H1 (cell line): ENCODE measurements around the gene TMEM170A. TPM values are rescaled to one million over a fixed set of nuclear protein-coding genes. Genes with fewer than 3 reads are reported as not detected.

Source experiments
- CTCF ChIA-PET: fragments of 300-600 bp; sonication (Branson Sonifier 250); formaldehyde crosslinking; loops from one replicate; lab custom pipeline; 2021; ENCODE audit not compliant: partially characterized antibody; lab: Charles Lee
- POLR2A ChIA-PET: fragments of 300-600 bp; sonication (Branson Sonifier 250); formaldehyde crosslinking; loops from one replicate; lab custom pipeline; 2021; ENCODE audit warnings: inconsistent platforms; ENCODE audit not compliant: partially characterized antibody; lab: Charles Lee
- DNase-seq, 2 experiments: peaks; one replicate each; pipeline versions ENCODE4 v3.0.0 to v3.0.0-alpha.2; 2010 to 2022; ENCODE audit warnings: low spot score in 2 of 2, low read depth in 1 of 2, mixed read lengths in 1 of 2
- FAIRE-seq: peaks from 2 replicates; lab custom pipeline; 2011; peaks lifted over from hg19 to GRCh38; lab: Jason Lieb, UNC
- H2AFZ ChIP-seq: 2 replicates; pipeline ENCODE4 v1.8.1; 2012; ENCODE audit warnings: low read length, inconsistent platforms
- H2AK5ac ChIP-seq: 2 replicates; pipeline ENCODE4 v1.6.1; 2013; ENCODE audit warnings: low read depth, low read length
- H2BK120ac ChIP-seq: replicated peaks from 2 replicates; pipeline ENCODE3; 2013; ENCODE audit warnings: low read depth, low read length, inconsistent platforms
- H2BK12ac ChIP-seq: 2 replicates; pipeline ENCODE4 v1.6.1; 2013; ENCODE audit warnings: low read depth, low read length
- H2BK15ac ChIP-seq: 2 replicates; pipeline ENCODE4 v1.6.1; 2013; ENCODE audit warnings: low read length
- H2BK20ac ChIP-seq: 2 replicates; pipeline ENCODE4 v1.6.1; 2013; ENCODE audit warnings: low read length
- H2BK5ac ChIP-seq: 2 replicates; pipeline ENCODE4 v1.6.1; 2013; ENCODE audit warnings: low read depth, low read length
- H3K14ac ChIP-seq: 2 replicates; pipeline ENCODE4 v1.6.1; 2013; ENCODE audit warnings: inconsistent platforms; ENCODE audit not compliant: insufficient read length
- H3K18ac ChIP-seq: 2 replicates; pipeline ENCODE4 v1.6.1; 2013; ENCODE audit warnings: low read length; ENCODE audit errors: extremely low read depth
- H3K23ac ChIP-seq: 2 replicates; pipeline ENCODE4 v1.6.1; 2013; ENCODE audit warnings: inconsistent platforms; ENCODE audit not compliant: insufficient read length
- H3K23me2 ChIP-seq: 2 replicates; pipeline ENCODE4 v1.6.1; 2013; ENCODE audit warnings: low read depth, low read length
- H3K27ac ChIP-seq: 2 replicates; pipeline ENCODE4 v1.6.1; 2011; ENCODE audit warnings: low read depth, low read length, inconsistent platforms
- H3K27me3 ChIP-seq, 4 experiments: replicated peaks in 1 of 4; 1 replicate in 1 of 4; 2 replicates in 3 of 4; pipeline versions ENCODE4 v1.6.1 to v1.8.1; 2011 to 2013; ENCODE audit warnings: low read length in 3 of 4, mild to moderate bottlenecking in 3 of 4, inconsistent platforms in 2 of 4, mixed read lengths in 2 of 4, moderate library complexity in 1 of 4; ENCODE audit not compliant: control insufficient read depth in 3 of 4, insufficient read depth in 3 of 4; ENCODE audit errors: extremely low read depth in 1 of 4
- H3K36me3 ChIP-seq, 4 experiments: 2 replicates each; pipeline versions ENCODE4 v1.6.1 to v1.8.1; 2011 to 2013; ENCODE audit warnings: mild to moderate bottlenecking in 4 of 4, low read length in 3 of 4, moderate library complexity in 2 of 4, control low read depth in 1 of 4, inconsistent platforms in 1 of 4; ENCODE audit not compliant: insufficient read depth in 4 of 4, control insufficient read depth in 2 of 4
- H3K4ac ChIP-seq: replicated peaks from 2 replicates; pipeline ENCODE3; 2013; ENCODE audit warnings: low read length, low read depth, mixed read lengths, inconsistent platforms; ENCODE audit not compliant: insufficient read length
- H3K4me1 ChIP-seq, 4 experiments: replicated peaks in 1 of 4; 1 replicate in 1 of 4; 2 replicates in 3 of 4; pipeline versions ENCODE4 v1.6.1 to v1.8.1; 2011 to 2013; ENCODE audit warnings: low read length in 3 of 4, inconsistent platforms in 2 of 4, mixed read lengths in 1 of 4; ENCODE audit not compliant: insufficient read depth in 4 of 4, control insufficient read depth in 3 of 4
- H3K4me2 ChIP-seq, 2 experiments: 2 replicates each; pipeline versions ENCODE4 v1.6.1 to v1.8.1; 2011 to 2013; ENCODE audit warnings: low read depth in 2 of 2, low read length in 2 of 2, control low read depth in 1 of 2, inconsistent platforms in 1 of 2, mild to moderate bottlenecking in 1 of 2; ENCODE audit not compliant: insufficient read depth in 1 of 2
- H3K4me3 ChIP-seq, 4 experiments: fragments of 200-600, 300-600 bp in 1 of 4; sonication (generic), shearing (Covaris generic), sonication (Bioruptor Twin) in 1 of 4; 2 replicates each; pipeline versions ENCODE4 v1.5.1 to v1.8.1; 2011 to 2016; ENCODE audit warnings: low read length in 4 of 4, low read depth in 3 of 4, control low read depth in 2 of 4, inconsistent platforms in 2 of 4, mild to moderate bottlenecking in 2 of 4, mixed read lengths in 1 of 4, moderate library complexity in 1 of 4; ENCODE audit not compliant: insufficient read depth in 2 of 4; ENCODE audit errors: extremely low read depth in 1 of 4
- H3K56ac ChIP-seq: replicated peaks from 2 replicates; pipeline ENCODE3; 2013; ENCODE audit warnings: low read depth, mild to moderate bottlenecking, mixed read lengths, low read length, inconsistent platforms; ENCODE audit not compliant: insufficient read length
- H3K79me1 ChIP-seq: 2 replicates; pipeline ENCODE4 v1.6.1; 2013; ENCODE audit warnings: low read depth, low read length, control low read depth
- H3K79me2 ChIP-seq, 2 experiments: 2 replicates each; pipeline versions ENCODE4 v1.6.1 to v1.8.1; 2012 to 2013; ENCODE audit warnings: low read length in 2 of 2, mild to moderate bottlenecking in 2 of 2, inconsistent platforms in 1 of 2; ENCODE audit not compliant: insufficient read depth in 2 of 2, control insufficient read depth in 1 of 2
- H3K9ac ChIP-seq, 4 experiments: replicated peaks in 1 of 4; 1 replicate in 1 of 4; 2 replicates in 3 of 4; pipeline versions ENCODE4 v1.6.1 to v1.8.1; 2011 to 2013; ENCODE audit warnings: low read depth in 3 of 4, low read length in 3 of 4, control low read depth in 2 of 4, mild to moderate bottlenecking in 2 of 4, moderate library complexity in 2 of 4, inconsistent platforms in 1 of 4; ENCODE audit errors: extremely low read depth in 1 of 4
- H3K9me3 ChIP-seq, 2 experiments: 2 replicates each; pipeline versions ENCODE4 v1.6.1 to v1.8.1; 2012 to 2013; ENCODE audit warnings: mild to moderate bottlenecking in 2 of 2, moderate library complexity in 2 of 2, control low read depth in 1 of 2, inconsistent platforms in 1 of 2, low read depth in 1 of 2, low read length in 1 of 2, mixed read lengths in 1 of 2; ENCODE audit not compliant: insufficient read depth in 2 of 2
- H4K20me1 ChIP-seq, 2 experiments: replicated peaks in 1 of 2; 2 replicates each; pipeline versions ENCODE3 to v1.8.1; 2011 to 2013; ENCODE audit warnings: inconsistent platforms in 2 of 2, low read length in 2 of 2, mild to moderate bottlenecking in 1 of 2; ENCODE audit not compliant: insufficient read depth in 2 of 2, control insufficient read depth in 1 of 2
- H4K5ac ChIP-seq: 2 replicates; pipeline ENCODE4 v1.6.1; 2013; ENCODE audit warnings: low read length, low read depth, mixed read lengths, inconsistent platforms; ENCODE audit not compliant: insufficient read length
- H4K8ac ChIP-seq: 2 replicates; pipeline ENCODE4 v1.8.0; 2013; ENCODE audit warnings: mild to moderate bottlenecking, moderate library complexity, low read length, inconsistent platforms; ENCODE audit not compliant: insufficient read depth; ENCODE audit errors: extremely low read depth
- H4K91ac ChIP-seq: replicated peaks from 2 replicates; pipeline ENCODE3; 2013; ENCODE audit warnings: low read length, mixed read lengths, inconsistent platforms; ENCODE audit not compliant: insufficient read length
- BCL11A ChIP-seq, 2 experiments: IDR thresholded peaks; one replicate each; pipeline ENCODE4 v1.6.1; 2011; ENCODE audit warnings: low read depth in 2 of 2, low read length in 2 of 2, mild to moderate bottlenecking in 2 of 2
- CBX5 ChIP-seq: fragments of 300-800, 300-1000 bp; sonication (generic); IDR thresholded peaks from 2 replicates; pipeline ENCODE4 v1.7.1; 2016; ENCODE audit warnings: antibody characterized with exemption, low read length, low read depth
- CTCF ChIP-seq, 3 experiments: IDR thresholded peaks; 1 replicate in 2 of 3; 2 replicates in 1 of 3; pipeline versions ENCODE4 v1.5.1 to v1.6.1; 2011; ENCODE audit warnings: low read length in 3 of 3, mild to moderate bottlenecking in 3 of 3, inconsistent platforms in 2 of 3, low read depth in 1 of 3, moderate library complexity in 1 of 3; ENCODE audit not compliant: insufficient read depth in 1 of 3; ENCODE audit errors: control extremely low read depth in 1 of 3
- NANOG ChIP-seq: IDR thresholded peaks from 2 replicates; pipeline ENCODE4 v1.6.1; 2011; ENCODE audit warnings: low read length, low read depth, mild to moderate bottlenecking, inconsistent platforms; ENCODE audit not compliant: insufficient read depth, poor library complexity, severe bottlenecking
- RAD21 ChIP-seq, 2 experiments: IDR thresholded peaks in 1 of 2; conservative IDR thresholded peaks in 1 of 2; 2 replicates each; pipeline ENCODE4 v1.6.1; 2011; ENCODE audit warnings: low read depth in 2 of 2, low read length in 2 of 2, improper control_type of control experiment in 1 of 2, inconsistent platforms in 1 of 2, mild to moderate bottlenecking in 1 of 2, moderate library complexity in 1 of 2
- RNF2 ChIP-seq: fragments of 200-900, 300-1000 bp; sonication (generic); IDR thresholded peaks from 2 replicates; pipeline ENCODE4 v1.7.1; 2016; ENCODE audit warnings: borderline replicate concordance, low read depth, mild to moderate bottlenecking, antibody characterized with exemption, low read length; ENCODE audit not compliant: poor library complexity, severe bottlenecking; ENCODE audit errors: missing control alignments
- WGBS, 2 experiments: shearing (Covaris generic) in 1 of 2; methylation state at CpG; one replicate each; pipeline versions ENCODE4 v1.1.6 to v1.1.7; 2013 to 2015; ENCODE audit warnings: low lambda C conversion rate in 2 of 2, mixed read lengths in 2 of 2, inconsistent platforms in 1 of 2, low coverage in 1 of 2, missing lambda C conversion rate in 1 of 2; ENCODE audit not compliant: insufficient replicate concordance in 2 of 2, insufficient coverage in 1 of 2, insufficient read length in 1 of 2; ENCODE audit errors: extremely low coverage in 1 of 2, missing lambda C conversion rate in 1 of 2; 5-methylcytosine and 5-hydroxymethylcytosine counted together
- polyA plus RNA-seq, 7 experiments: library from polyadenylated mRNA; depleted of rRNA in 3 of 7; stranded (reverse) in 5 of 7; unstranded in 2 of 7; fragments of >200 nt in 5 of 7; fragments of 200-250 nt in 2 of 7; gene quantifications; 1 replicate in 5 of 7; 2 replicates in 1 of 7; 4 replicates in 1 of 7; pipeline versions ENCODE4 v1.2.1 to v1.2.3, GENCODE V29; 2011 to 2013; ENCODE audit warnings: missing spikeins in 2 of 7, mixed read lengths in 2 of 7
- total RNA-seq: library from RNA; stranded (reverse); fragmentation: NEBNext Ultra II Directional; extraction: Animal tissue kit (Norgen Biotek cat#: 25700); gene quantifications from 2 replicates; pipeline ENCODE4 v1.2.1, GENCODE V29; 2021

TMEM170A gene
- total and polyA plus RNA-seq, 2 of the 8 experiments (the other 6 are each of a cell fraction or from before 2014, with no cell fraction given), result 22.9 to 56.6 TPM

GRCh38 chr16:75402821-75403475 is 61.5 kb downstream of the TMEM170A start:
- Histone ChIP-seq H3K4me3 (no peak overlapping the region), H3K36me3 (peaks cover 0 to 19% (median 8%) of the 10 kb centered on the region in 4 experiments; a peak in 6 of 8 replicates), H3K27ac (no peak overlapping the region), H3K23ac (no peak overlapping the region), H3K27me3 (no peaks in the 10 kb centered on the region), H2BK20ac (no peak overlapping the region), H3K79me2 (peaks cover 0 to 2% of the 10 kb centered on the region in 2 experiments; a peak in 1 of 4 replicates), H3K9ac (no peak overlapping the region), H4K8ac (no peak overlapping the region), H4K5ac (no peak overlapping the region), H3K9me3 (no peaks in the 10 kb centered on the region), H4K91ac (no peak overlapping the region), H3K79me1 (no peaks in the 10 kb centered on the region; the same call in 1 of the 2 replicates), H3K14ac (no peak overlapping the region), H2BK120ac (no peak overlapping the region), H2AK5ac (no peak overlapping the region), H2BK12ac (no peak overlapping the region), H2AFZ (no peak overlapping the region), H3K23me2 (no peaks in the 10 kb centered on the region), H3K4me1 (no peaks in the 10 kb centered on the region), H3K4me2 (no peak overlapping the region), H3K18ac (no peak overlapping the region), H3K56ac (no peak overlapping the region), H4K20me1 (peaks cover 0 to 2% of the 10 kb centered on the region in 2 experiments), H3K4ac (no peak overlapping the region), H2BK5ac (no peak overlapping the region), H2BK15ac (no peak overlapping the region)
- whole genome bisulfite sequencing, 2 experiments, result 55% methylated on average over 3 of the region's 3 CpGs; no CpG with 5 or more reads in 1 of the 2 experiments
- POLR2A ChIA-PET, result no interaction called here
- CTCF ChIA-PET, result interaction anchor here (0.6 to 3.9 kb wide), 28 partner anchors 10 to 213 kb away, joined by 3 to 33 read pairs (median 4); no protein-coding TSS in a partner anchor
- TF ChIP-seq RNF2 (no peak), CBX5 (no peak), RAD21 (IDR thresholded peaks at IDR 0.05 in 1 of 2, conservative IDR thresholded peaks at IDR 0.05 in 1 of 2; ENCODE audit: low read depth in 2 of 2, low read length in 2 of 2) (peak; percentile 26 to 33; a peak in 3 of 4 replicates), BCL11A (IDR thresholded peaks at IDR 0.05; ENCODE audit: low read depth in 2 of 2, low read length in 2 of 2) (no peak), CTCF (IDR thresholded peaks at IDR 0.05; ENCODE audit: control extremely low read depth in 1 of 3, insufficient read depth in 1 of 3, low read depth in 1 of 3, low read length in 3 of 3) (peak in 2 of 3 experiments; percentile 13 to 57; a peak in 2 of 4 replicates), NANOG (no peak)
- FAIRE-seq, result no peak
- DNase-seq, result no peak
